ENCODE results near the gene PDCL2.

DNA sequence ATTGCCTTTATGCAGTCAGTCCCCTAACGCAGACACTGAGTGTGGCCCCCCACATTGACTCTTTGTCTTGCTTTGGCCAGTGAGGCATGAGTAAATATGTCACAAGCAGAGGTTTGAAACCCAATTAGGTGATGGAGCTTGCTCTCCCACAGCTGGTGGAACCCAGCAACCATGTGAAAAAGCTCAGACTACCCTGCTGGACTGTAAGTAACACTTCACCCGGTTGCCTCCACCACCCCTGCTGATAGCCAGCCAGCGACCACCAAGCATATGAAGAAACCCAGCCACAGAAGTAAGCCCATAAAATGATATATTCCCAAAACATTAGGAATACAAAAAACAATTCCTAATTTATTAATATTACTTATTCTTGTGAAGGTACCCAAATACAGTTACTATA lies 21.6 kb upstream of the PDCL2 start:
- TF ChIP-seq CTCF (conservative IDR thresholded peaks at IDR 0.05; ENCODE audit: low read depth, low read length) (no peak), EZH2phosphoT487 (IDR thresholded peaks at IDR 0.05; ENCODE audit: borderline replicate concordance, low read length) (no peak), EZH2 (IDR thresholded peaks at IDR 0.05; ENCODE audit: low read length, unreplicated experiment) (no peak)
